Spleen (tissue), 11 donors: ENCODE measurements around the gene SLC8A1. TPM values are rescaled to one million over a fixed set of nuclear protein-coding genes. Genes with fewer than 3 reads are reported as not detected.

ENCODE experiments used
- DNase-seq: peaks from one replicate; pipeline ENCODE4 v3.0.0-alpha.2; 2020
- H3K27ac ChIP-seq, 8 donors: fragments of 200-600 bp; sonication (generic) in 7 of 8; 1 replicate in 4 of 8; 2 replicates in 4 of 8; pipeline versions ENCODE4 v1.5.0 to v1.8.0; 2016 to 2021; ENCODE audit warnings: inconsistent platforms in 4 of 8, mild to moderate bottlenecking in 4 of 8, moderate library complexity in 1 of 8
- H3K27me3 ChIP-seq, 7 donors: fragments of 200-600 bp; sonication (generic) in 6 of 7; replicated peaks in 1 of 7; 1 replicate in 4 of 7; 2 replicates in 3 of 7; pipeline versions ENCODE4 v1.5.0 to v1.8.0; 2016 to 2021; ENCODE audit warnings: inconsistent platforms in 3 of 7, mild to moderate bottlenecking in 1 of 7
- H3K36me3 ChIP-seq, 6 donors: fragments of 200-600 bp; sonication (generic) in 5 of 6; 1 replicate in 4 of 6; 2 replicates in 2 of 6; pipeline versions ENCODE4 v1.5.0 to v1.8.0; 2016 to 2021; ENCODE audit warnings: inconsistent platforms in 2 of 6
- H3K4me1 ChIP-seq, 6 donors: fragments of 200-600 bp; sonication (generic) in 5 of 6; 1 replicate in 3 of 6; 2 replicates in 3 of 6; pipeline versions ENCODE4 v1.5.0 to v1.8.0; 2016 to 2021; ENCODE audit warnings: inconsistent platforms in 3 of 6
- H3K4me3 ChIP-seq, 8 donors: fragments of 200-600 bp; sonication (generic) in 7 of 8; 1 replicate in 4 of 8; 2 replicates in 4 of 8; pipeline versions ENCODE4 v1.5.0 to v1.8.0; 2016 to 2021; ENCODE audit warnings: inconsistent platforms in 4 of 8, mild to moderate bottlenecking in 4 of 8, moderate library complexity in 2 of 8
- H3K9me3 ChIP-seq, 8 donors: fragments of 200-600 bp; sonication (generic) in 7 of 8; 1 replicate in 4 of 8; 2 replicates in 4 of 8; pipeline versions ENCODE4 v1.5.0 to v1.8.0; 2016 to 2021; ENCODE audit warnings: inconsistent platforms in 4 of 8
- CTCF ChIP-seq, 11 experiments: fragments of 200-600 bp in 7 of 11; fragments of 450-650 bp in 4 of 11; sonication (generic) in 4 of 11; IDR thresholded peaks in 8 of 11; conservative IDR thresholded peaks in 3 of 11; 1 replicate in 7 of 11; 2 replicates in 4 of 11; pipeline versions ENCODE4 v1.4.0 to v1.8.0; 2016 to 2021; ENCODE audit warnings: antibody characterized with exemption in 11 of 11, inconsistent platforms in 4 of 11, mild to moderate bottlenecking in 1 of 11
- POLR2A ChIP-seq, 3 donors: fragments of 450-650 bp; IDR thresholded peaks; one replicate each; pipeline ENCODE4 v1.5.1; 2017; ENCODE audit warnings: antibody characterized with exemption in 3 of 3, mild to moderate bottlenecking in 1 of 3
- POLR2AphosphoS5 ChIP-seq, 3 donors: sonication (generic); formaldehyde crosslinking; IDR thresholded peaks; one replicate each; pipeline ENCODE4 v1.5.1; 2017; ENCODE audit warnings: antibody characterized with exemption in 3 of 3
- WGBS, 5 donors: extraction: QIAGEN DNeasy Blood & Tissue Kit in 3 of 5; methylation state at CpG; one replicate each; pipeline versions ENCODE4 v1.1.5 to v1.1.7; 2013 to 2018; 5-methylcytosine and 5-hydroxymethylcytosine counted together
- intact Hi-C: fragments of 100-400 bp; cut with DNase I; formaldehyde crosslinking; loops from one replicate; pipeline ENCODE4 v1.15.0; 2023; ENCODE audit warnings: low total_unique reads
- polyA plus RNA-seq, 3 donors: library from polyadenylated mRNA; stranded (reverse); fragments of 200-250 nt; gene quantifications; one replicate each; pipeline ENCODE4 v1.2.1, GENCODE V29; 2013
- total RNA-seq, 7 donors: library from RNA; depleted of rRNA in 3 of 7; stranded (reverse); fragments of >200 nt in 3 of 7; fragmentation: NEBNext Ultra II Directional in 4 of 7; extraction: Animal tissue kit (Norgen Biotek cat#: 25700) in 4 of 7; gene quantifications; one replicate each; pipeline versions ENCODE4 v1.1.0 to v1.2.1, GENCODE V29; 2016 to 2021
- donor health status: healthy with polysubstance abuse.
- donor health status: DM: no; HTN: no; CAD: no; lungs with moderate emphysema.
- donor health status: DM: no; HTN: no; CAD: no.
- donor health status: Bipolar disorder and iron deficiency.
- donor health status: healthy.
- donor health status: DM: no; HTN: no; CAD: no.
- donor health status: DM: yes; HTN: yes; CAD: no.

The SLC8A1 gene
- total and polyA plus RNA-seq, 10 donors, result 0.36 to 86.0 (median 58.3) TPM

GRCh38 chr2:40155728-40156127, 296.2 kb downstream of the SLC8A1 start:
- Histone ChIP-seq H3K27me3 (no peaks in the 10 kb centered on the region), H3K4me1 (no peaks in the 10 kb centered on the region), H3K4me3 (no peak overlapping the region), H3K36me3 (peaks cover 0 to 12% (median 0%) of the 10 kb centered on the region in 6 donors), H3K9me3 (no peaks in the 10 kb centered on the region), H3K27ac (no peak overlapping the region)
- TF ChIP-seq CTCF (IDR thresholded peaks at IDR 0.05 in 8 of 11, conservative IDR thresholded peaks at IDR 0.05 in 3 of 11) (no peak), POLR2A (IDR thresholded peaks at IDR 0.05) (no peak), POLR2AphosphoS5 (IDR thresholded peaks at IDR 0.05) (no peak)
- 79 to 90% (median 85%) methylated on average over 2 of the region's 2 CpGs for WGBS, 5 donors
- intact Hi-C loops, result no loop called here
- no peak for DNase-seq

- TF ChIP-seq CTCF (IDR thresholded peaks at IDR 0.05 in 8 of 11, conservative IDR thresholded peaks at IDR 0.05 in 3 of 11) (no peak), POLR2AphosphoS5 (IDR thresholded peaks at IDR 0.05) (no peak), POLR2A (IDR thresholded peaks at IDR 0.05) (no peak)
- no peak for DNase-seq
- Histone ChIP-seq H3K27me3 (no peaks in the 10 kb centered on the region), H3K4me1 (no peaks in the 10 kb centered on the region), H3K4me3 (no peak overlapping the region), H3K9me3 (no peaks in the 10 kb centered on the region), H3K27ac (no peak overlapping the region), H3K36me3 (no peaks in the 10 kb centered on the region)
- intact Hi-C loops, result no loop called here
- 74 to 89% (median 83%) methylated on average over 4 of the region's 4 CpGs for WGBS, 5 donors
These were observed 301.6 kb downstream of the SLC8A1 start for GRCh38 chr2:40150266-40150665.

- no peak overlapping the region for H3K4me3 ChIP-seq
- no peaks in the 10 kb centered on the region for H3K4me1 ChIP-seq
- intact Hi-C loops, result no loop called here
- no peaks in the 10 kb centered on the region for H3K36me3 ChIP-seq
- peak overlapping the region in 1 of 8 donors; percentile 19 for H3K27ac ChIP-seq
- H3K9me3 ChIP-seq, result no peaks in the 10 kb centered on the region
- H3K27me3 ChIP-seq, result no peaks in the 10 kb centered on the region
- TF ChIP-seq POLR2AphosphoS5 (IDR thresholded peaks at IDR 0.05), result peak in 1 of 3 donors; percentile 19
- no peak for TF ChIP-seq POLR2A (IDR thresholded peaks at IDR 0.05)
- no peak for DNase-seq
- WGBS, 5 donors, result 47 to 87% (median 73%) methylated on average over 6 of the region's 6 CpGs
These were observed 303.6 kb downstream of the SLC8A1 start for GRCh38 chr2:40148334-40148733.

- TF ChIP-seq POLR2A (IDR thresholded peaks at IDR 0.05), result no peak
- no peak for TF ChIP-seq CTCF (IDR thresholded peaks at IDR 0.05 in 8 of 11, conservative IDR thresholded peaks at IDR 0.05 in 3 of 11)
- no peak for TF ChIP-seq POLR2AphosphoS5 (IDR thresholded peaks at IDR 0.05)
- no peak for DNase-seq
- intact Hi-C loops, result no loop called here
- H3K9me3 ChIP-seq, result no peaks in the 10 kb centered on the region
- H3K27ac ChIP-seq, result no peak overlapping the region
- H3K4me1 ChIP-seq, result no peaks in the 10 kb centered on the region
- H3K27me3 ChIP-seq, result no peaks in the 10 kb centered on the region
- WGBS, 5 donors, result 59 to 77% (median 71%) methylated on average over 2 of the region's 2 CpGs
- no peak overlapping the region for H3K4me3 ChIP-seq
- H3K36me3 ChIP-seq, result no peaks in the 10 kb centered on the region
These were observed 304.5 kb downstream of the SLC8A1 start for GRCh38 chr2:40147360-40147759.

- H3K9me3 ChIP-seq, result no peaks in the 10 kb centered on the region
- DNase-seq, result no peak
- H3K4me3 ChIP-seq, result no peak overlapping the region
- H3K36me3 ChIP-seq, result peaks cover 0 to 3% (median 0%) of the 10 kb centered on the region in 6 donors
- no peaks in the 10 kb centered on the region for H3K27me3 ChIP-seq
- intact Hi-C loops, result no loop called here
- TF ChIP-seq CTCF (IDR thresholded peaks at IDR 0.05 in 8 of 11, conservative IDR thresholded peaks at IDR 0.05 in 3 of 11), result no peak
- TF ChIP-seq POLR2A (IDR thresholded peaks at IDR 0.05), result no peak
- no peak for TF ChIP-seq POLR2AphosphoS5 (IDR thresholded peaks at IDR 0.05)
- H3K27ac ChIP-seq, result no peak overlapping the region
- H3K4me1 ChIP-seq, result no peaks in the 10 kb centered on the region
These were observed 307.9 kb downstream of the SLC8A1 start for GRCh38 chr2:40144022-40144421.
